HG02759 (cell line): ENCODE data around the gene FSTL3.
"Not testable (repeated sequence)": the region's sequence is repeated elsewhere in the genome, so short reads cannot be mapped to it uniquely, and the experiment has no call there.

Experiments used
- ATAC-seq: cut with Tn5 transposase; IDR thresholded peaks from one replicate; pipeline ENCODE4 v1.9.1; 2021; ENCODE audit warnings: mild to moderate bottlenecking, moderate library complexity; ENCODE audit not compliant: unreplicated experiment

The FSTL3 gene

GRCh38 chr19:676339-677105 lies at the start of gene FSTL3:
Gene FSTL3, plus strand, starts transcription at chr19:676392. Its CDS starts 32 bp downstream, at chr19:676424.
- ATAC-seq, result no peak

- ATAC-seq, result not testable (repeated sequence)
These were observed 49.6 kb upstream of the FSTL3 start for GRCh38 chr19:626566-626965.

GRCh38 chr19:628168-628567 lies 48.0 kb upstream of the FSTL3 start:
- no peak for ATAC-seq

GRCh38 chr19:629515-629914 lies 46.7 kb upstream of the FSTL3 start:
- not testable (repeated sequence) for ATAC-seq

GRCh38 chr19:629961-630714 lies 46.1 kb upstream of the FSTL3 start:
- no peak for ATAC-seq

GRCh38 chr19:632579-633067 lies 43.6 kb upstream of the FSTL3 start:
- ATAC-seq, result peak; percentile 25

- ATAC-seq, result peak; percentile 88
These were observed 43.0 kb upstream of the FSTL3 start, which contains the start of gene POLRMT for GRCh38 chr19:633068-633785. Gene POLRMT, minus strand, starts transcription at chr19:633537. Its CDS starts 25 bp downstream, at chr19:633512.

GRCh38 chr19:633786-634639 lies 42.2 kb upstream of the FSTL3 start:
- ATAC-seq, result no peak

- ATAC-seq, result no peak
These were observed 41.1 kb upstream of the FSTL3 start for GRCh38 chr19:634975-635652.

- ATAC-seq, result no peak
These were observed 37.3 kb upstream of the FSTL3 start for GRCh38 chr19:638906-639252.

GRCh38 chr19:639253-640160 lies 36.7 kb upstream of the FSTL3 start, which contains the start of gene FGF22:
Gene FGF22, plus strand, starts transcription at chr19:639879. Its CDS starts 47 bp downstream, at chr19:639926.
- ATAC-seq, result peak; percentile 68

- ATAC-seq, result peak; percentile 7
These were observed 36.0 kb upstream of the FSTL3 start for GRCh38 chr19:640161-640558.

GRCh38 chr19:640606-641189 lies 35.5 kb upstream of the FSTL3 start:
- ATAC-seq, result no peak

GRCh38 chr19:641702-642101 lies 34.5 kb upstream of the FSTL3 start:
- no peak for ATAC-seq

GRCh38 chr19:642767-643727 lies 33.1 kb upstream of the FSTL3 start:
- no peak for ATAC-seq

- ATAC-seq, result no peak
These were observed 32.5 kb upstream of the FSTL3 start for GRCh38 chr19:643736-644135.

GRCh38 chr19:644363-644762 lies 31.8 kb upstream of the FSTL3 start:
- no peak for ATAC-seq
